ENCODE results near the gene OFD1.

Gene OFD1

GRCh38 chrX:13734278-13735172 is at the start of gene OFD1, which contains the start of gene TRAPPC2:
TSS of gene OFD1 (plus strand) at chrX:13734748. CDS start at chrX:13735072, 324 bp downstream.
TSS of gene TRAPPC2 (minus strand) at chrX:13734620. CDS start at chrX:13719963, 14,657 bp downstream.
- no peak for TF ChIP-seq CTCF (IDR thresholded peaks at IDR 0.05; ENCODE audit: low read depth, low read length)
- peak within 1 kb of the TSS; percentile 76 for H3K4me3 ChIP-seq (replicated peaks in 1 of 2; ENCODE audit: low read depth in 2 of 2, low read length in 2 of 2)
- peak; percentile 94 to 96 for DNase-seq (ENCODE audit: low read depth in 2 of 2)

- no peak for TF ChIP-seq CTCF (IDR thresholded peaks at IDR 0.05; ENCODE audit: low read depth, low read length)
- no peak for DNase-seq (ENCODE audit: low read depth in 2 of 2)
- H3K4me3 ChIP-seq (replicated peaks in 1 of 2; ENCODE audit: low read depth in 2 of 2, low read length in 2 of 2) = no peak overlapping the region
Observed at GRCh38 chrX:13685126-13685763, 49.3 kb upstream of the OFD1 start.

GRCh38 chrX:13687203-13687602 is 47.3 kb upstream of the OFD1 start:
- no peak overlapping the region for H3K4me3 ChIP-seq (replicated peaks in 1 of 2; ENCODE audit: low read depth in 2 of 2, low read length in 2 of 2)
- DNase-seq (ENCODE audit: low read depth in 2 of 2) = no peak
- no peak for TF ChIP-seq CTCF (IDR thresholded peaks at IDR 0.05; ENCODE audit: low read depth, low read length)

- H3K4me3 ChIP-seq (replicated peaks in 1 of 2; ENCODE audit: low read depth in 2 of 2, low read length in 2 of 2) = peak overlapping the region; percentile 64 to 73
- no peak for DNase-seq (ENCODE audit: low read depth in 2 of 2)
- no peak for TF ChIP-seq CTCF (IDR thresholded peaks at IDR 0.05; ENCODE audit: low read depth, low read length)
Observed at GRCh38 chrX:13688384-13688957, 46.1 kb upstream of the OFD1 start.

GRCh38 chrX:13688958-13689740 is 45.4 kb upstream of the OFD1 start, which contains the start of gene RAB9A:
TSS of gene RAB9A (plus strand) at chrX:13689128. CDS start at chrX:13708747, 19,619 bp downstream.
- DNase-seq (ENCODE audit: low read depth in 2 of 2) = peak; percentile 66 to 72
- H3K4me3 ChIP-seq (replicated peaks in 1 of 2; ENCODE audit: low read depth in 2 of 2, low read length in 2 of 2) = peak within 1 kb of the TSS; percentile 64 to 73
- no peak for TF ChIP-seq CTCF (IDR thresholded peaks at IDR 0.05; ENCODE audit: low read depth, low read length)

GRCh38 chrX:13689741-13690211 is 44.8 kb upstream of the OFD1 start:
- H3K4me3 ChIP-seq (replicated peaks in 1 of 2; ENCODE audit: low read depth in 2 of 2, low read length in 2 of 2) = peak overlapping the region; percentile 64 to 73
- DNase-seq (ENCODE audit: low read depth in 2 of 2) = peak; percentile 19 to 32
- TF ChIP-seq CTCF (IDR thresholded peaks at IDR 0.05; ENCODE audit: low read depth, low read length) = no peak
